HG02852 (cell line): ENCODE results near the gene GADL1.

ENCODE experiments used
- ATAC-seq: cut with Tn5 transposase; IDR thresholded peaks from one replicate; pipeline ENCODE4 v1.9.1; 2021; ENCODE audit warnings: mild to moderate bottlenecking, moderate library complexity; ENCODE audit not compliant: unreplicated experiment

The GADL1 gene

DNA sequence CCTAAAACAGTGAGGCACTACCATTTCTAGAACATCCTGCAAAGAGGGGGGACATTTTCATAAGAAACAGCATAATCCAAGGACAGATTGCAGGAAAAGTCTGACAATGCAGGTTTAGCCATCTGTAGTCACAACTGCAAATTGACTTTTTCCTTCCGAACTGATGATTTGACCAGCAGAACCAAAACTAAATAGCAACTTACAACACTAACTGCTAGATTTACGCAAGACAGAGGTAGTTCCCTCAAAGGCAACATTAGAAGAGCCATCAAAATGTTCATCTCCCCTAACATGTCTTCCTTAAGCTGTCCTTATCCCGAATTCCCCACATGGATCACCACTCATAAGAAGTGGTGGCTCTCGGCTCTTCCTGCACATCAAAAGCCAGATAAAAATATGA is 129.6 kb downstream of the GADL1 start:
- ATAC-seq, result no peak

DNA sequence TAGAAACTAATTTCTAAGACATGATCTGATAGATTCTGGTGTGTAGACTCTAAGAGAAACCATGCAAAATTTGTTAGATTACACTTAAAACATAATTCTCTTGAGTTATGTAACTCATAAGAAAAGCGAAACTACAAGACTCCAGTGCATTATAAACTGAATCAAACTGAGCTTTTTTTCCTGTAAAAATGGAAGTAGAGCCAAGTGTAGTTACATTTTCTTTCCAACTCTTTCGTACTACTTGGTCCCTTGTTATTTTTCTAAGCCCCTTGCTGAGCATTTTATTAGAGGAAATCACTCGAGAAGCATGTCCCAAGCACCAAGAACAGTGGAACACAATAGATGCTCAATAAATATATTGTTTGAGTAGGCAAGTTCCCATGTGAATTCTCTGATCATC is 130.2 kb downstream of the GADL1 start:
- no peak for ATAC-seq

DNA sequence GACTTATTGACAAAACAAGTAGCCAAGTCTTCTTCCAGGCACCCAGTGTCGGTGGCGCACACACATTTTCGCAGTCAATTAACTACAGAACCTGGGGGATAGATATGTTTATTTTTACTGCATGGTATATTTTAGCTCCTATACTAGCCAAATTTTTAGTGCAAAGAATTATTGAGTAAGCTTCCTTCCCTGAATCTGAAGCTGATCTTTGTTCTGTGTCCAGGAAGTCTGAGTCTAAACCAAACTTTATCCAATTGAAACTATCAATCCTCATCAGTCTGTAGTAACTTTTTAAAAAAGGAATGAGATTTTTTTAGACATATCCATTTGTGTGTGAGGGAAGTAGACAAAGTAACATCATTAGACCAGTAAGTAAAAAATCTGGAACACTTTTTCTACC is 133.1 kb downstream of the GADL1 start:
- ATAC-seq, result no peak

DNA sequence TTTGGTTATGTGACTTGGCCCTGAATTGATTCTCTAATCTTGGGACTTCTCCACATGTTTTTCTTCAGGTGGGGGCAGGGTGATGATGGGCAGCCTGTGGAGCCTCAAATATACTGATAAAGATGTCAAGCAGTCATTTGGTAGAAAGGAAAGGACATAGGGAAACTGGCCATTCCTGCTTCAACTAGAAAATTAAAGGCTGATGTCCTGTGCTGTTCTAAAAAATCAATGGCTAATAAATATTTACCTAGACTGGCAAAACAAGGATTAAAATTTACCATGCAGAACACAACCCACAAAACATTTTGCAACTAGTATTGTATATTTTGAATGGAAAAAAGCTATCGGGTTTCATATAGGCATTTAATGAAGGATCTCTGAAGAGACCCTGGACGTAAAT is 133.7 kb downstream of the GADL1 start:
- ATAC-seq, result no peak

DNA sequence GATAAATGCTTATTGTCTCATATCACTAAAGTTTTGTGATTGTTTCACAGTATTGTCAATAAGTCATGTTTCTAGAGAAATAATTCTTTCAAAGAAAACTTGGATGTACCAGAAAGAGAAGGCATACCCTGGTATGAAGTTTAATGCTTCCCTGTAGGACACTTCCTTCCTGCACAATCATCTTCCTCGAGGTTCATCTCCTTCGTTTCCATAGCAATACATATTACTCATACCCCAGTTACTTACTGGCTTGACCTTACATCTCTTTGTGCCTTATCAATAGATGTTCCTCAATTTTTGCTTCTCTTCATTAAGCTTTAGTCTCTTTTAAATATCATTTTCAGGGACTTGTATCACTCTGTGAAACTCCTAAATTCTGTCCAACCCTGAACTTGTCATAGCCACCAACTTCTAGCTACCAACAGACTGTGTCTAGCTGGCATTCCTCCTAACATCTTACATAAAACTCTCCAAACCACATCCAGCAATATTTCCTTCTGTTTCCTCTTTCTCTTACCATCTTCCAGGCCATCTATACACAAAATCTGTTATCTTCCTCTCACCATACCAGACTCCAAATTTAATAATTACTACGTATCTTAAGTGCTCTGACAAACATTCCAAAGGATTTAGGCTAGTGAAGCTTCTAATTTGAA is 134.3 kb downstream of the GADL1 start:
- ATAC-seq, result no peak

DNA sequence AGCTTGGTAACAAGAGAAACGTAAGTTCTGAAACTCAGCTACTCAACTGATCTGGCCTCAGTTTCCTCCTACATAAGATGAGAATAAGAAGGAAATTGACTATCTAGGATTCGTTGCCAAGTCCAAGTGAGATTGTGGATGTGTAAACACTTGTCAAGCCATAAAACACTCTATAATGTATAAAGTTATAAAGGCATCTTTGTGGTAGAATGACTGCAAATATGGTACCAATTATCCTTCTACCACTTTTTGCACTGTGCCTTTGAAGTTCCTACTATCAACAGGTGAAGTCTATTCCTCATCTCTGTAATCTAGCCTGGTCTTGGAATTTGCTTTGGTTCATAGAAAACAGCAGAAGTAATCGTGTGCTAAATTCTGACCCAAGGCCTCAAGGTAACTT is 138.2 kb downstream of the GADL1 start:
- ATAC-seq, result no peak

DNA sequence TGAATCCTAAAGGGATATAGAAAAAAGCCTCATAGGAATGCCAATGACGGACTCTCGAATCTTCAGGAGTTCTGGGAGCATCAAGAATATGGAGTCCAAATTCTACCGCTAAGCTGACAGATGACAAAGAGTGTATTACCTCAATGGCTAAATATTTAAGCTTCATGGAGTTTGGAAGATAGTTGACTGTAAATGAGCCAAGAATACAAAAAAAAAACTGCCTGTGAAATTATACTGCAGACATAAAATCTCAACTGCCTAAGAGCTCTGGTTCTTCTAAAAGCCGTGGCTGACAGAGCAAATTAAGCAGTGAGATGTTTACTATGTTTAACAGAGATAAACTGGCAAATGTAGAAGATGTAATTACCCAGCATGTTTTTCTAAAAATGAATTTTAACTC is 140.0 kb downstream of the GADL1 start:
- no peak for ATAC-seq

DNA sequence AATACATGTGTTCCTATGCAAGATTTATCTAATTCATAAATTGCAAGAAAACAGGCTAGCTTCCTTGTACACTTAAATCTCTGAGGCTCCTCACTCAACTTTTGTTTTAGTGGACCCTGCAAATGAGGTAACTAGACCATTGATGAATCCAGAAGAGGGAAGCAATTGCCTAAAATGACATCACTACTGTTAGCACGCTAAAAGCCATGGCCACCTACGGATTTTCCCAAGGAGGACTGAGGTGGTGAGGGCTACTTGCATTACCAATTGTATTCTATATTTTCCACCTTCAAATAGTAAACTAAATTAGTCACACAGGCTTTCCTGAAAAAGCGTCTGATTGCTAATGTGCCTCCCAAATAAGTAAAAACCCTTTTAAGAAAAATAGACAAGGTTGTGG is 140.7 kb downstream of the GADL1 start:
- ATAC-seq, result no peak

DNA sequence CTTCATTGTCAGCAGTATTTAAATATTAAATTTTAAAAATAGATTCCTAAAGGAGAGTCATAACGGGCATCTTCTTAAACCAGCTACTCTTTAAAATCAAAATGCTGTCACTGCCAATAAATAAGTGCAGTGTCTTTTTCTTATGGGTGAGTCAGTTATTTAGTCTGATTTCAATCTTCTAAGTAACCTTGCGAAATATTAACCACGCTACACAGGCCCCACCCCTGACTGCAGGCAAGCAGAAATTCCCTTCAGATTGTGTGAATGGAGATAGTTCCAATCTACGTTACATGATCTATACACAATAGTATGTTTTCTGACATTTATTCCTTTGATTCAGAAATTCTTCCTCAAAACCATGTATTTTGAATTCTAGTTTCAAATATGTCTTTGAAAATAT is 141.5 kb downstream of the GADL1 start:
- no peak for ATAC-seq

DNA sequence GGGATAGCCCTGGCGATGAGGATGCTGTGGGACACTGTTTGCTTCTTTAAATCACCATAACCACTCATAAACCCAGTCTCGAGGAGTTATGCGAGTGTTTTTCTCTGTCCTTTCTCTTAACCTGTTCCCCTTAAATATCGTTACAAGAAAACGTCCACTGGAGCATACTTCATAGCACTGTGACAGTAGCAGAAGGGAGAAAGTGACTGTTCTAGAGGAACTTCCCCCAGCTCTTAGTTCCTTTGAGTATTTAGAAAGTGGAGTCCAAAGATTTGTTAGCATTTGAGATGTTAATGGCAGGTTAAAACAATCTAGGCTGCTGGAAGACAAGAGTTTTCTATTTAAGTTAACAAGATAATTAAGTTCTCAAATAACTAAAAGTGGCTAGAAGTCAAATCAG is 142.0 kb downstream of the GADL1 start:
- no peak for ATAC-seq

DNA sequence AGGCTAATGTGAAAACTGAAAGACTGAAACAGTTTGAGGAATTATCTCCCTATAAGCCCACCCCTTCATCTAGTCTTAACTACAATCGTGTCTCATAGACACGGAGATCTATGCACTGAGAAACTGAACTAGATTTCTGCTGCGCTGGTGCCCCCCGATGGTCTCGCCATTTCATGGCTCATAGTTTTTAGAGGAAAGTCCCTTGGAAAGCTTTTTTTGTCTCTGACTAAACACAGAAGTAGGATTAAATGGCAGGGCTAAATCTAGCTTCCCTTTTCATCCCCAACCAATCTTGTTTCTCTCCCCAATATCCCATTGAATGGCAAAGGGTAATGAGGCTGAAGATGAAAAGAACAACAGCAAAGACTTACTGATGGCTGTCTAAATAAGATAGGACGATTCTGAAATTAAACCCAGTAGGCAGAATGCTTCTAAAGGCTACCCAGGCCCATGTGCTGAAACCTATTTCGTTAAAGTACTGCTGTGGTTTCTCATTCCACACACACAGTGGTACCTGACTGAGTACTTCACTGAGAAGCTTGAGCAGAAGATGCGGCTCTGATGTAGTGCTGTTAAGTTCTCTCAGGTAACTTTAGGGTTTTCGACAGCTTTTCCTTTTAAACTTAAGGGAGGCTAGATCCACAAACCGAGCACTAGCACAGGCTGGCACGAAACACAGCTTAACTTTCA is 142.7 kb downstream of the GADL1 start:
- ATAC-seq, result peak; percentile 75

DNA sequence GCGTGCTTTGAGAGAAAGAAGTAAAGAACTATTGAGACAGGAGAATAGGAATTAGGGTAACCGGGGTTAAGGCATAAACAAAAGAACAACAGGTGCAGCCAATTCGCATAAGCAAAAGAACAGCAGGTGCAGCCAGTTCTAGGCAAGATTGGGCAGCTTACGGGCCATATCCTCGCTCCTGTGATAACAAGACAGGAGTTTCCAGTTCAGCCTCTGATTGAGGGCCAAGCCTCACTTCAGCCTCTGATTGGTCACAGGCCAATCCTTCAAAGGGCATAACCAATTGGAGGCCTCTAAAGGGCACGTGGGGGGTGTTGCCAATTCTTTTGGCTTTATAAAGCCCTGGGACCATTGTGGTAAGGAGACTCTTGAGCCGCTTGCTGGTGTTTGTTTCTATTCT is 143.5 kb downstream of the GADL1 start:
- no peak for ATAC-seq

DNA sequence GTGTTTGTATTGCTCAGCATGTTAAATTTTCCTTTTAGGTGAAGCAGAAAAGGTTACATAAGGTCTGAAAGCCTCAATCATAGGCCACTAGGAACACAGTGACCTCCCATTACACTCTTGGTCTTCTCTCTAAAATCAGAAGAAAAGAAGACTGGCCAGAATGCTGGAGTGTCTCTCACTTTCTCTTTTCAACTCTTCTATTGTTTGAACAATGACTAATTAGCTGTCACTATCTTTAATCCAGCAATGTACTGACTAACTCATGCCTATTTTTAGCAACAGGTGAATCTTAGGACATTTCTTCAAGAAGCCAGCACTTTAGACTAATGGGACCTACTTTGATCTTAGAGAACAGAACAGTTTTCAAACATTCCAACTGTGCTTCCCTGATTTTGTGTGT is 145.2 kb downstream of the GADL1 start:
- no peak for ATAC-seq

DNA sequence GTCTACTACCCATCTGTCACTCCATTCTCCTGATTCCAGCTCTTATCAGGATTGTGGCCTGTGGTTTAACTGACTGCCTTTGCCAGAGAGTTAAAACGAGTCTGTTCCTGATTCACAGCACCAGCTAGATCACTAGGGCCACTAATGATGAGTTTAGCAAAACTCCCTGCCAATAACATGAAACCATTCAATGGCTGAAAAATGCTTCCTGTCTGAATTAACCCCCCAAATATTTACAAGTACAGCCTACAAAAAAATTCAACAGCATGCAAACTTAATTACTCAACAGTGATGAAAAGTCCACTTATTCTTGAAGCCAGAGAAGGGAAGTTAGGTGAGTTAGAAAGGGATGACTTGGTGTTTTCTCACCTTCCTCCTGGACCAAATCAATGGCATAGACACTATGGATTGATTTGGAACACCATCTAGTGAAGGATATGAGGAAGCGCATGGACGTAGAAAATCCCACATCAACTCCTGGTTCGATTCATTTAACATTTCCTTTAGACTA is 146.6 kb downstream of the GADL1 start:
- ATAC-seq, result no peak

DNA sequence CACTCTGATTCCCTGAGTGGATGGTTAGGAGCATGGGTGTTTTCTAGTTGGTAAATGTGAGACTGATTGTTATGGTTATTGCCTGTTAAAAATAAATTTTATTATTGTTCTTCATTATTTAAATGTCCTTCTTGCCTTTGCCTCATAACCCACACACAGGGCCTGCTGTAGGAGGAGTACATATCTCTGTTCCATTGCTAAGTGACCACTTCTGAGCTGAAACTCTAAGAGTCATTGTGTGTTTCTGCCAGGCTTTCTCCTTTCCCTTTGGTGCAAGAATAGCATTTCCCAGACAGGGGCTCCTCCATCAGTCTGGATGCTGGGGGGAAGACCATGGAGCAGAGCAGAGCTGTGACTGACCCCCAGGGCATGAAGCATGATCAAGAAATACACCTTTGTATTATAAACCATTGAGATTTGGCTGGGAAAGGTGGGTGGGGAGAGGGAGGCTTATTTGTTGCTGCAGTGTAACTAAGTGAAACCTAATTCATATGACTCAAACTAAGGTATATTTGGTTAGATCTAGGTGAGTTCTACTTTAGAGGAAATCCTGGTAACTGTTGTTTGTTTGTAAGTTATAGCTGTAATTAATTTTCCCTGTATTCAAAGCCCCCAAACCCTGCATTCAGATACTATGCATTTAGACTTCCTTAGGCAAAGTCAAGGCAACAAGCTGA is 150.7 kb downstream of the GADL1 start:
- ATAC-seq, result no peak

DNA sequence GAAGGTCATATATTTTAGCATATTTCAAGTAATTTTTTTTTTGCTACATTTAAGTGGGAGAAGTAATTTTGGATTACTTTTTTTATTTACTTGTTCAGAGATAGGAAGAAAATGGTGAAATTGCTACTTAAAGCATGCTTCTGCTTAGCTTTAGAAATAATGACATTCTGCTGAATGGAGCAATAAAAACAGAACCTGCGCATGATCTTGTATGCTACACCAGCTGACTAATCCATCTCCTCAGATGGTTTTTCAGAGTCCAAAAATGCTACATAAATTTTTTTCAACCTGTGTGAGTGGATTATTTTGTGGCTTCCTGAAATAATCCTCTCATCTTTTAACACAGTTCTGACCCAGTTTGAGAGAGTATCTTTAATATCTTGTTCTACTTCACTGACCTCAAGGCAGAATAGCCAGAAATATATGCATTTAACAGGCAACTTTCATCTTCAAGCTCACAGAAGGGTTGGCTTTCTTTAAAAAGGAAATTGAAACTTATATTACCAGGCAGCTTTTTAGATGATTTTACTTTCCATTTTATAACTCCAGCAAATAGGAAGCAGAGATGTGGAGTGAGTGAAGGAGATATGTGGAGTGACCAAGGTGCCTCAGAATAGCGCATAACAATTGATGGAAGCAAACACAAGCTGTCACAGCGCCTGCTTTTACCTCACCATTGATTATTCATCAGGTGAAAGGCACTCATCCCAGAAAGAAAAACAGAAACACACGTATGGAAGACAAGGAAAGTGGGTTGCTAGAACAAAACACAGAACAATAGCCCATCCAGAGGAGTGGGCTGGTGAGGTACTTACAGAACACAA is 151.5 kb downstream of the GADL1 start:
- ATAC-seq, result no peak

DNA sequence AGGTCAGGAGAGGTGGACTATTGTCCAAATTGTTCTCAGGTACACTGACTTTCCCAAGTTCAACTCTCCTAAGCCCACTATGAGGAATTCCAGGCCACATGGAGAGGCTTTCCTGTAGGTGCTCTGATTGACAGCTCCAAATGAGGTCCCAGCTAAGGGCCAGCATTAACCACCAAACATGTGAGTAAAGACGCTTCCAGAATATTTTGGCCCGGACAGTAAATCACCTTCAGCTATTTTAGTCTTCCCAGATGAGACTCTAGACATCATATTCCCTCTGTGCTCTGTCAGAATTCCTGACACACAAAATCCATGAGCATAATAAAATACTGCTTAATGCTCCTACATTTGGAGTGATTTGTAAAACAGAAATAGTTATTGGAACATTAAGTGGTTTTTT is 152.6 kb downstream of the GADL1 start:
- ATAC-seq, result no peak

DNA sequence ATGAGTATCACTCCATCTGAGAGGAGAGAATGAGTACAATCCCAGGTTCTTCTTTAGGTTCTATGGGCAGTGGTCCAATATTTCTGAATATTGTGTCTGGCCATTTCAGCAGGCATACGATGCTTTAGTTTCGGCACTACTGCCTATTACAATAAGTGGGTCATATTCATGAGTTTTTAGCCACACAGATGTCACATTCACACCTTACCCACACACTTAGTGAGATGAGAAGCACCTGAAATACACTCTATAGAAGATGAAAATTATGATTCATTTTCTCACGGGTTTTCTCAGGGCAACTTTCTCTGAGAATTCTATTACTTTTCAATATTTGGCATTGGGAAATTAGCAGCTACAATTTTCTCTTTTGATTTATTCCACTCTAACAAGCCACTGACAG is 155.9 kb downstream of the GADL1 start:
- ATAC-seq, result no peak

DNA sequence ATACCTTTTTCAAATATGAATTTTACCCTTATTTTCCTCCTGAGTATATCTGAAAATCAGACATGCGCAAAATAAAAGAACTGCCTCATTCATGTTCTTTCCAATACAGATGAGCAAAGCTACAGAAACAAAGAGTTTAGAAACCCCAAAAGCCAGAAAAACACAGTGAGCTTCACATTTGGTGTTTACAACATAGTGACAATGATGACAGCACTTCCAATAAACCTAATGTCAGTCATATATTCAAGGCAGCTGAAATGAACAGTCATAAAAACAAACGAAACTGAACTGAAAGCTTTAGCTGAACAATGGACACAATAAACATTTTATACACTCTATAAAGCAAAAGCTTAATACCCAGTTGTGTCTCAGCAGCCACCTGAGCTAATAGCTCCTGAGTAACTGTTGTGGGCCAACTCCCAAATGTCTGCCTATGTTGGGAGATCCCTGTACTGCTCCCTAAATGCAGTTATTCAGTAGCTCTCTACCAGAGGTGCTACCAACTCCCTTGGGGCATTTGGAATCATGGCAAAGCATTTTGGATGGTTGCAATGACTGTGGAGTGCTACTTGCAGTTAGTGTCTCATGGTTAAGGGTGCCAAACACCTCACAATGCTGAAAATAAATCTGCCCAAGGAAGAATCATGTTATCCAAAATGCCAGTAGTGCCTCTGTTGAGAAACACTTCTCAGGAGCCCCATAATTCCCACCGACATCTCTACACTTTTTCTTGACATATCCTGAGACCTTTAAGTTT is 156.5 kb downstream of the GADL1 start:
- ATAC-seq, result no peak

DNA sequence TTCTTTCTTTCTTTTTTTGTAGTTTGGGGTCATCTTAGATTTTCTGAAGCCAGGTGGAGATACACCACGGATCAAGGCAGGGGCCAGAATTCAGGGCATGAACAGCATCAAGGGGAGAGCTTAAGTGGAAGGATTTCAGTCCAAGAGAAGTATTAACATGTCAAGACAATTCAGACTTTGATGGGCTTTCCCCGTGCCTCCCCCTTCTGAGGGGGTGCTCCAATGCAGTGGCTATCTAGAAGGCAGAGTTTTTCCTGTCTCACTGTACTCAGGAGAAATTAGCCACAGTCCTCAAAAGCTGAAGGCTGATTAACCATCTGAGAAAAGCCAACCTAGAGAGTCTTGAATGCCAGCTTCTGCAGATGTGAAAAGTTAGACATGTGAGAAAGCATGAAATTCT is 160.8 kb downstream of the GADL1 start:
- ATAC-seq, result no peak

DNA sequence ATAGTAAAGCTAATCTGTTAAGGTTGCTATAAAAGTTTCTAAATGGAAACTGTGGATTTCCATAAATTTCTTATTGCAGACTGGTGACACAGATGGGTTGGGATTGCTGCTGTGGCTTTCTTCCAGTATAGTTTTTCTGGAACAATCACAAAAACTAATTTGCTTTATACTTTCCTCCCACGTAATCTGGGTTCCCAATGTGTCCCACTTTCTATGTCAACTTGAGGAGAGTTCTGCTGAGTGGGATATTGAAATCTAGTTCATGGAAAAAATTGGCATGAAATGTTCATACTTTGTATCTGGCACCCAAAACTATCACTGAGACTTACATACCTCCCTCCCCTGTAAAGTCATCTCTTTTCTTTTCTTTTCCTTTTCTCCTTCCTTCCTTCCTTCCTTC is 161.3 kb downstream of the GADL1 start:
- ATAC-seq, result no peak
